ENCODE results near the gene IQCE.

Gene IQCE

DNA sequence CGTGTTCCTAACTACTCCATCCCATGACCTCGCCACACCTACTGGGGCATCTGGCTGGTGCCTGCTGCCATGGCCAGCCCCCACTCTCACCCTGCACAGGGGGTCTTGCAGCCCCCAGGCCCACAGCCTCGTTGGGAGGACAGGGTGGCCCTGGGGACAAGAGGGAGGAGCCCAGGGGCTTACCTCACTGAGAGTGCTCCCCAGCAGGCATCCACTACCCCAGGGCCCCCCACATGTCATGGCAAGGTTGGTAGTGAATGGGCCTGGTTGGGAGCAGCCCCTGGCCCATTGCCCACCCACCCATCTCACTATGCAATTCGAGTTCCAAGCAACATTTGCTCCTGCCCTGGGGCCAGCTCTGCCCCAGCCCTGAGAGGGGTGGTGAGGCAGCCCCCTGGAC lies 105.2 kb downstream of the IQCE start:
- no peak overlapping the region for H3K4me3 ChIP-seq (ENCODE audit: low read length)
- no peak for TF ChIP-seq ZNF274 (IDR thresholded peaks at IDR 0.05; ENCODE audit: low read depth, low read length)

Measured in GM08714 (cell line).